Peyer's patch (tissue), 4 donors: ENCODE measurements around the gene CMYA5. TPM values are rescaled to one million over a fixed set of nuclear protein-coding genes. Genes with fewer than 3 reads are reported as not detected.

Source experiments
- DNase-seq, 3 donors: peaks; one replicate each; pipeline ENCODE4 v3.0.0-alpha.2; 2017 to 2019
- H3K27ac ChIP-seq, 4 donors: fragments of 200-600 bp; sonication (generic); one replicate each; pipeline ENCODE4 v1.5.1; 2016 to 2019
- H3K27me3 ChIP-seq, 2 donors: fragments of 200-600 bp; sonication (generic); one replicate each; pipeline ENCODE4 v1.5.1; 2019
- H3K36me3 ChIP-seq, 3 donors: fragments of 200-600 bp; sonication (generic); one replicate each; pipeline ENCODE4 v1.5.1; 2016 to 2019
- H3K4me1 ChIP-seq, 4 donors: fragments of 200-600 bp; sonication (generic); one replicate each; pipeline ENCODE4 v1.5.1; 2016 to 2019
- H3K4me3 ChIP-seq, 4 donors: fragments of 200-600 bp; sonication (generic); 1 replicate in 3 of 4; 2 replicates in 1 of 4; pipeline ENCODE4 v1.5.1; 2016 to 2019; ENCODE audit warnings: mild to moderate bottlenecking in 1 of 4
- H3K9me3 ChIP-seq, 4 donors: fragments of 200-600 bp; sonication (generic); one replicate each; pipeline ENCODE4 v1.5.1; 2016 to 2019; ENCODE audit warnings: mild to moderate bottlenecking in 1 of 4
- CTCF ChIP-seq, 6 experiments: fragments of 450-650 bp in 4 of 6; fragments of 200-600 bp in 2 of 6; sonication (generic) in 1 of 6; IDR thresholded peaks; one replicate each; pipeline ENCODE4 v1.5.1; 2017 to 2019; ENCODE audit warnings: antibody characterized with exemption in 6 of 6, mild to moderate bottlenecking in 3 of 6, moderate library complexity in 1 of 6
- POLR2A ChIP-seq, 2 donors: fragments of 450-650 bp; IDR thresholded peaks; one replicate each; pipeline ENCODE4 v1.5.1; 2017; ENCODE audit warnings: antibody characterized with exemption in 2 of 2, mild to moderate bottlenecking in 2 of 2, moderate library complexity in 2 of 2
- total RNA-seq, 4 donors: library from RNA; depleted of rRNA; stranded (reverse); fragments of >200 nt; gene quantifications; one replicate each; pipeline ENCODE4 v1.1.0, GENCODE V29; 2016

Gene CMYA5
- total RNA-seq, 4 donors from 2014 or later: 1.1 to 15.7 (median 2.5) TPM

DNA sequence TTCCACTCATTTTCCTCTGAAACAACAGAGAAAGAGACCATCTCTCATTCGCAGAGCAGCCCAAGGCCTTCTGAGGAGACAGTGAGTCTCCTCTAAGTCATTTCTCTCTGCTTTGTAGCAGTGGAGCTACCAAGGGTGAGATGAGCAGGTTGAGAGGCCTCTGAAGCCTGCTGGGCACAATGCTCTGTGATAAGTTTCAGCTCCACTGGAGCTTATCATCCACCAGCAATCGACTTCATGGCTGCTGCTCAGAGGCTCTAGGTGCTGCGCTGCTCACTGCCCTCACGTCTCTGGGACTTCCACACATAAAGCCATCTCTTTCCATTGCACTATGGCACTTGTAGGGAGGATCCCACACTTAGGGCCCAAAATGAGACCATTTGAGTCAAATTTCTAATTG is 96.3 kb downstream of the CMYA5 start:
- no peak overlapping the region for H3K4me3 ChIP-seq
- H3K4me1 ChIP-seq: no peaks in the 10 kb centered on the region
- no peaks in the 10 kb centered on the region for H3K27me3 ChIP-seq
- TF ChIP-seq POLR2A (IDR thresholded peaks at IDR 0.05) (no peak), CTCF (IDR thresholded peaks at IDR 0.05) (no peak)
- H3K36me3 ChIP-seq: no peaks in the 10 kb centered on the region
- no peak overlapping the region for H3K27ac ChIP-seq
- H3K9me3 ChIP-seq: no peaks in the 10 kb centered on the region
- DNase-seq: no peak

DNA sequence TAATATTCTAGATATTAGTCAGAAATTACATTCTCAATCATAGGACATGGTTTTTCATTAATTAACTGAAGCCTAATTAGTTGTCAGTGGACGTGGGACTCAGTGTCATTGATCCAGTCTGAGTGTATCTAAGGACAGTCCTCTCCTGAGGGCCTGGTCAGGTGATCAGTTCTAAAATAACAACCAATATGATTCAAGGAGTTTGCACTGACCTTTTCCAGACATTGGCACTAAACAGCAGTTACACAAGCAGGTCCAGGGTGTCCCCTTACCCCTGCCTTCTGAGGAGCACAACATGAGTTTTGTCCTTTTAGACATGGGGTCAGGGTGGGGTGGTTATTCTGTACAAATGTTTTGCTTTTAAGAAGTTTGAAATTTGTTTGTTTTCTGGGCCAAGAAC is 97.8 kb downstream of the CMYA5 start:
- TF ChIP-seq CTCF (IDR thresholded peaks at IDR 0.05): no peak
- no peak for TF ChIP-seq POLR2A (IDR thresholded peaks at IDR 0.05)
- H3K4me1 ChIP-seq: no peaks in the 10 kb centered on the region
- no peak for DNase-seq
- H3K36me3 ChIP-seq: no peaks in the 10 kb centered on the region
- no peak overlapping the region for H3K27ac ChIP-seq
- H3K9me3 ChIP-seq: no peaks in the 10 kb centered on the region
- H3K27me3 ChIP-seq: no peaks in the 10 kb centered on the region
- H3K4me3 ChIP-seq: no peak overlapping the region

DNA sequence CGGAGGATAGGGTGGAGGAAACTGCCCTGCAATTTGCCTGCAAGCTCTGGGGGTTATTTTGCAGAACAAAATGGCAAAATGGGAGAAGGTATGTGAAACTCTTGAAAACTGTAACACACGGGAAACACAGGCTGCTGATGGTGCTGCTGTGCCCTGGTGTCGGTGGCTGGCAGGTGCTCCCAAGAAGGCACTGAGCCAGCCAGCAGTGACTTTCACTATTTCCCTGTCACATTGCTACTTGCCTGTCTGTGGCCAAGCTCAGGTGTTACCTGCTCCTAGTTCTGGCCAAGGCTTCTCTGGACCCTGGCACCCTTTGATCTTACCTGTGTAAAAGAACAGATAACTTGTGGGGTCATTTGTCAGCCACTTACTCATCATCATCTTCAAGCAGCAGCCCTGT is 102.2 kb downstream of the CMYA5 start:
- H3K4me1 ChIP-seq: no peaks in the 10 kb centered on the region
- H3K9me3 ChIP-seq: no peaks in the 10 kb centered on the region
- H3K27me3 ChIP-seq: no peaks in the 10 kb centered on the region
- H3K36me3 ChIP-seq: no peaks in the 10 kb centered on the region
- TF ChIP-seq POLR2A (IDR thresholded peaks at IDR 0.05) (no peak), CTCF (IDR thresholded peaks at IDR 0.05) (no peak)
- H3K4me3 ChIP-seq: no peak overlapping the region
- H3K27ac ChIP-seq: no peak overlapping the region
- no peak for DNase-seq

- Histone ChIP-seq H3K4me3 (no peak overlapping the region), H3K36me3 (no peaks in the 10 kb centered on the region), H3K4me1 (no peaks in the 10 kb centered on the region), H3K27me3 (no peaks in the 10 kb centered on the region), H3K9me3 (no peaks in the 10 kb centered on the region), H3K27ac (no peak overlapping the region)
- DNase-seq: no peak
- no peak for TF ChIP-seq POLR2A (IDR thresholded peaks at IDR 0.05)
- no peak for TF ChIP-seq CTCF (IDR thresholded peaks at IDR 0.05)
These were observed 102.8 kb downstream of the CMYA5 start for GRCh38 chr5:79792463-79792862.

GRCh38 chr5:79793304-79793703 is 103.7 kb downstream of the CMYA5 start:
- Histone ChIP-seq H3K36me3 (no peaks in the 10 kb centered on the region), H3K27me3 (no peaks in the 10 kb centered on the region), H3K27ac (no peak overlapping the region), H3K4me1 (no peaks in the 10 kb centered on the region), H3K4me3 (no peak overlapping the region), H3K9me3 (no peaks in the 10 kb centered on the region)
- TF ChIP-seq POLR2A (IDR thresholded peaks at IDR 0.05) (no peak), CTCF (IDR thresholded peaks at IDR 0.05) (no peak)
- no peak for DNase-seq

DNA sequence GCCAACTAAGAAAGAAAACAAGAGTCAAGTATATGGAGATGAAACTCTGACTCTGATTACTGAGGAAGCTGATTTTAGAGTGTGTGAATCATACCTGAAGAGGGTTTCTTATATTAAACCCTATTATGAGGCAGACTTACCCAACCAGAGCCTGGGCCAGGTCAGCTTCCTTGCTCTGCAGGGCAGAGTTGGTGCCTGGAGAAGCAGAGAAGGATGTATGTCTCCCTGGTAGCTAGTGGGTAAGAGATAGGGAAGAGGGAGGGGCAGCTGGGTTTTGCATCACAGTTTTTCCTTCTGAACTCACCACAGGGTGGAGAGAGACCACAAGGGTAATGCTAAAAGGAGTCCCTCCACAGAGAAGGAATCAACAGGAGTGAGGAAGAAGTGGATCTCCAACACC is 104.1 kb downstream of the CMYA5 start:
- Histone ChIP-seq H3K36me3 (no peaks in the 10 kb centered on the region), H3K27ac (no peak overlapping the region), H3K9me3 (no peaks in the 10 kb centered on the region), H3K4me3 (no peak overlapping the region), H3K27me3 (no peaks in the 10 kb centered on the region), H3K4me1 (no peaks in the 10 kb centered on the region)
- no peak for TF ChIP-seq CTCF (IDR thresholded peaks at IDR 0.05)
- no peak for TF ChIP-seq POLR2A (IDR thresholded peaks at IDR 0.05)
- DNase-seq: no peak
